ENCODE measurements around the gene MMRN2. TPM values are rescaled to one million over a fixed set of nuclear protein-coding genes. Genes with fewer than 3 reads are reported as not detected.
"Not testable (repeated sequence)": the region's sequence is repeated elsewhere in the genome, so short reads cannot be mapped to it uniquely, and the experiment has no call there.

The MMRN2 gene, protein sequence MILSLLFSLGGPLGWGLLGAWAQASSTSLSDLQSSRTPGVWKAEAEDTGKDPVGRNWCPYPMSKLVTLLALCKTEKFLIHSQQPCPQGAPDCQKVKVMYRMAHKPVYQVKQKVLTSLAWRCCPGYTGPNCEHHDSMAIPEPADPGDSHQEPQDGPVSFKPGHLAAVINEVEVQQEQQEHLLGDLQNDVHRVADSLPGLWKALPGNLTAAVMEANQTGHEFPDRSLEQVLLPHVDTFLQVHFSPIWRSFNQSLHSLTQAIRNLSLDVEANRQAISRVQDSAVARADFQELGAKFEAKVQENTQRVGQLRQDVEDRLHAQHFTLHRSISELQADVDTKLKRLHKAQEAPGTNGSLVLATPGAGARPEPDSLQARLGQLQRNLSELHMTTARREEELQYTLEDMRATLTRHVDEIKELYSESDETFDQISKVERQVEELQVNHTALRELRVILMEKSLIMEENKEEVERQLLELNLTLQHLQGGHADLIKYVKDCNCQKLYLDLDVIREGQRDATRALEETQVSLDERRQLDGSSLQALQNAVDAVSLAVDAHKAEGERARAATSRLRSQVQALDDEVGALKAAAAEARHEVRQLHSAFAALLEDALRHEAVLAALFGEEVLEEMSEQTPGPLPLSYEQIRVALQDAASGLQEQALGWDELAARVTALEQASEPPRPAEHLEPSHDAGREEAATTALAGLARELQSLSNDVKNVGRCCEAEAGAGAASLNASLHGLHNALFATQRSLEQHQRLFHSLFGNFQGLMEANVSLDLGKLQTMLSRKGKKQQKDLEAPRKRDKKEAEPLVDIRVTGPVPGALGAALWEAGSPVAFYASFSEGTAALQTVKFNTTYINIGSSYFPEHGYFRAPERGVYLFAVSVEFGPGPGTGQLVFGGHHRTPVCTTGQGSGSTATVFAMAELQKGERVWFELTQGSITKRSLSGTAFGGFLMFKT
- 20.4 TPM for total RNA-seq

DNA sequence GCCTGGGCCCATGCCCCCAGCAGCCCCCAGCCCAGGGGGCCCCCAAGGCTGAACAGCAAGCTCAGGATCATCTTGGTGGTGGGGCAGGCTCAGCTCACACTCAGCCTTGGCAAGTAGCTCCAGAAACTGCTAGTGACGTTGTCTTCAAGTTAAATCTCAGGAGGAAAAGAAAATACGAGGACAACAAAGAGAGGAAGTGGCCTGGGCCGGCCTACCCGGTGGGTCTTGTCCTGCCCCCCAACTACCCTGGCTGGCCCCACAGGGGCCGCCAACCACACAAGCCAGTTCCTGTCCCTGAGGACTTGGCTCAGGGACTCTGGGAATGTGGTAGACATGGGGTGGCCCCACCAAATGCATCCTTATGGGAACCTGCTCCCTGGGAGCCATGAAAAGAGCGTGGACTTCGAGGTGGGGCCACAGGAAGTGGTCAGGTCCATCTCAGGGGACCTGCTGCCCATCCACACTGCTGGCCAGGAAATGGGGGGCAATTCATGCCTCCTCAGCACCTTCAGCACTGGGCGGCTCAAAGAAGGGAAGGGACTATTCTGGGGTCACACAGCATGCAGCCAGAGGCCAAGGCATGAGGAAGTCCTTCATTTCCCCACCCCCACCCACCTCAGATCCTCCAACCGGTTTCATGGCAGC lies at the start of gene MMRN2:
Gene MMRN2 (minus strand): TSS at position 145 of the 645 bp plus-strand sequence. CDS start 74 bp downstream, at position 71.
- DNase-seq = no peak

DNA sequence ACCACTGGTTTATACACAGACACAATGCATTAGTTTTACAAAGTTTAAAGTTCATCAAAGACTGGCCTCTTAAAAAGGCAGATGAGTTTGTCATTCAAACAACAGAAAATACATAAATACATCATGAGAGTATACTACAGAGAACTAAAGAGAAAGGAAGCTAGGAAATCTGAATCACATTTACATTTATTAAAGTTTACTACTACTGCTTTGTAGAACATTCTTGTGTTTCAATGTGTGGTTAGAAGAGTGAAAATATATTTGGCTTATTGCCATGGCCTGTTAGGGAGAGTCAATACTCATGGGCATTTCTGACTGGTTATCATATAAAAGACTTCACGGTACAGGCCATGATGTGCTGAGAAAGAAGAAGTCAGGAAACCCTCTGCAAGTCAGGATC lies 49.7 kb upstream of the MMRN2 start:
- DNase-seq = not testable (repeated sequence)

DNA sequence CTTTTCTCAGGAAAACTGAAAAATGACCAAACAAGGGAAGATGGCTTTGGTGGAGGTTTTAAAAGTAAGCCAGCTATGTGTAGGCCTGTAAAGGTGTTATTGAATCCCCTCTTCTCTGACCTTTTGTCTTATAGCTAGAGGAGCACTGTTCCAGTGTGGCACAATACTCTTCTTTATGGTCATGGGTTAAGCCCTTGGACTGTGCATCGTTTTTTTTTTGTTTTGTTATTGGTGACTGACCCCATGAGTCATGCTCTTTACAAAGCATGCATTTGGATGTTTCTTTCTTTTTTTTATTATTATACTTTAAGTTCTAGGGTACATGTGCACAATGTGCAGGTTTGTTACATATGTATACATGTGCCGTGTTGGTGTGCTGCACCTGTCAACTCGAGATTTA lies 43.1 kb upstream of the MMRN2 start:
- DNase-seq = no peak

DNA sequence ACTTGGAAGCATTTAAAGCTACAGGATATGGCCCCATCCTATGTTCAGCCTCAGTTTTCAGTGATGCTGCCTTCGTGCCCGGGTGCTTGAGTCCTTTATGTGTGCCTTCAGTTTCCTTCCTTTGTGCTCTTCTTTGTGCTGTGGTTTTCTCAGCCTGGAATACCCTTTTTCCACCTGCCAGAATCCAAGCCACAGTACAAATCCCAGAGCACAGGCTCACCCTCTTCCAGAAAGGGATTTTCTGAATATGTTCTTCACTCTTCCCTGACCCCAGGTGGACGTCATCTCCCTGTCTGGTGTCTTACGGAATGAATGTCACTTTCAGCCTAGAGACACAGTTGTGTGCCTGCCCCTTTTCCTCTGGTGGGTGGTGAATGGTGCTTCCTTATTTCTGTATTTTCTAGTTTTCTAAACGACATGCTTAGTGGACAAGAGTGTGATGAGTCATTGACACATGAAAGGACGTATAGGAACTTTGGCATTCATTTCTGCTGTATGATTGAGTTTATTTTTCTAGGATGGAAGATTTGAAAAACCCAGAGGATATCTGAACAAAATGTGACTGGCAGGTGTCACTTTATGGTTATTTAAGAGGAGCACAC lies 42.5 kb upstream of the MMRN2 start:
- DNase-seq = not testable (repeated sequence)

DNA sequence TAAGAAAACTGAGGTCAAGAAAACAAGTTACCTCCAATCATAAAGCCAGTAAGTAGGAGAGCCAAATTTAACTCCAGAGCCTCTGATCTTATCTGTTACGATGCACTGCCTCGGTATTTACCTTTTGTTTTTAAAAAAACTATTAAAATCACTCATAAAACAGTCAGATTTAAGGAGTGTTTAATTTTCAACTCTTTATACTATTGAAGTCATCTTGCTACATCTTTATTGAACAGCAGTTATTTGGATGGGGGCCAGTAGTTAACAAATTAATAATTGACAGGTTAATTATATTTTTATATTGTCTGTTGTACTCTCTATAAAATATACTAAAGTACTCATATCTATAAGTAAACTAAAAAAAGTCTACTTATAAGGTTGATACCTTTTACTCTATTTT lies 35.5 kb upstream of the MMRN2 start:
- no peak for DNase-seq

DNA sequence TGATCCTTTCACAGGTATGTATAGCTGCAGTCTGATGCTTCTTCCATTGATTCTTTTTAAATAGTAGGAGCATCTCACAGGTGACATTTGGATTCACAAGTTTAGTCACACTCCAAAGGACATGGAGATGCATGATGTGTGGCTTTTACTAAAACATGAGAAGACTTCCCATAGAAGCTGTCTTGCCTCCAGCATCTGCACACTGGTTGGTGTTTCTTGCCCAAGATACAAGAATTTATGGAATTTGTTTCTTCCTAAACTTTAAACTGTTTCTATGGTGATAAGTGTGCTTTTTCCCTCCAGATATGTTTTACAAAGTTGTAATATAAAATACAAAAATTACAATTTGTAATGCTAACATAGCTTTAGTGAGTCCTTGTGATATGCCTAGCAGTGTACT lies 35.0 kb upstream of the MMRN2 start:
- DNase-seq = no peak

DNA sequence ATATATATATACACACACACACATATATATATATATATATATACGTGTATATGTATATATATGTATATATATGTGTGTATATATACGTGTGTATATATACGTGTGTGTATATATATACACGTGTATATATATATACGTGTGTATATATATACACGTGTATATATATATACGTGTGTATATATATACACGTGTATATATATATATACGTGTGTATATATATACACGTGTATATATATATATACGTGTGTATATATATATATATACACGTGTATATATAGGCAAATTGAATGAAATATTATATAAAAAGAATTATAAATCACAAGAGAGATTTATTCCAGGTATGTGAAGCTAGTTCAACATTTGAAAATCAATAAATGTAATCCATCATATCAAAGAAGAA lies 33.9 kb upstream of the MMRN2 start:
- not testable (repeated sequence) for DNase-seq

DNA sequence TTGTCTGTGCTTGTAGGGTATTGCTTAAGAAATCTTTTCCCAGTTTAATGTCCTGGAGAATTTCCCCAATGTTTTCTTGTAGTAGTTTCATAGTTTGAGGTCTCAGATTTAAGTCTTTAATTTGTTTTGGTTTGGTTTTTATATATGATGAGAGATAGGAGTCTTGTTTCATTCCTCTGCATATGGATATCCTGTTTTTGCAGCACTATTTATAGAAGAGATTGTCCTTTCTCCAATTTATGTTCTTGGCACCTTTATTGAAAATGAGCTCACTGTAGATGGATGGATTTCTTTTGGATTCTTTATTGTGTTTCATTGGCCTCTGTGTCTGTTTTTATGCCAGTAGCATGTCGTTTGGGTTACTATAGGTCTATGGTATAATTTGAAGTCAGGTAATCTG lies 31.1 kb upstream of the MMRN2 start:
- no peak for DNase-seq

DNA sequence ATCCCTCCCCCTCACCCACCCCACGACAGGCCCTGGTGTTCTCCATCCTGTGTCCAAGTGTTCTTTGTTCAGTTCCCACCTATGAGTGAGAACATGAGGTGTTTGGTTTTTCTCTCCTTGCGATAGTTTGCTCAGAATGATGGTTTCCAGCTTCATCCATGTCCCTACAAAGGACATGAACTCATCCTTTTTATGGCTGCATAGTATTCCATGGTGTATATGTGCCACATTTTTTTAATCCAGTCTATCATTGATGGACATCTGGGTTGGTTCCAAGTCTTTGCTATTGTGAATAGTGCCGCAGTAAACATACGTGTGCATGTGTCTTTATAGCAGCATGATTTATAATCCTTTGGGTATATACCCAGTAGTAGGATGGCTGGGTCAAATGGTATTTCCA lies 27.1 kb upstream of the MMRN2 start:
- DNase-seq = not testable (repeated sequence)

DNA sequence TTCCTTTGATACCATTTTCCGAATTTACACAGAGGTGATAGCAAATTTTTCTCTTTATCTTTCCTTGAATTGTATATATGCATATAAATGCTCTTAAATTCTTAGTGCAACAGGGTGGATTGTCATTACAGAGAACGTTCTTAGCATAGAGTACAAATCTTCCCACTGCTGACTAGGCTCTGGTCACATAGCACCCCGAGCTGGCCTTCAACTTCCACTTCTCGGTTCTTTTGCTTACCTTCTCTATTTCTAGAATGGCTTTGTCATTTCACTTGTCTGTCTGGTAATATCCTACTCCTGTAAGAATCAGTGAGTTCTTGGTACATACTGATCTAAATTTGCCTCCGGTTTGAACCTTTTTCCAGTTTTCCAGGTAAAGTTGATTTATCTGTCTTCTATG lies 24.3 kb upstream of the MMRN2 start:
- no peak for DNase-seq

DNA sequence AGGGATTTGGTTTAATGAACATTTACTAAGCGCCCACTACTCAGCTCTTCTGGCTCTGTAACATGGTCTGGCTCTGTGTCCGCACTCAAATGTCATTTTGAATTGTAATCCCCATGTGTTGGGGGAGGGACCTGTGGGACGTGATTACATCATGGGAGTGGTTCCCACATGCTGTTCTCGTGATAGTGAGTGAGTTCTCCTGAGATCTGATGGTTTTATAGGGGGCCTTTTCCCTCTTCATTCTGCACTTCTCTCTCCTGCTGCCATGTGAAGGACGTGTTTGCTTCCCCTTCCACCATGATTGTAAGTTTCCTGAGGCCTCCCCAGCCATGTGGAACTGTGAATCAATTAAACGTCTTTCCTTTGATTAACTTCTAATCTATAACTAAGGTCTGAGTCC lies 23.6 kb upstream of the MMRN2 start:
- not testable (repeated sequence) for DNase-seq

DNA sequence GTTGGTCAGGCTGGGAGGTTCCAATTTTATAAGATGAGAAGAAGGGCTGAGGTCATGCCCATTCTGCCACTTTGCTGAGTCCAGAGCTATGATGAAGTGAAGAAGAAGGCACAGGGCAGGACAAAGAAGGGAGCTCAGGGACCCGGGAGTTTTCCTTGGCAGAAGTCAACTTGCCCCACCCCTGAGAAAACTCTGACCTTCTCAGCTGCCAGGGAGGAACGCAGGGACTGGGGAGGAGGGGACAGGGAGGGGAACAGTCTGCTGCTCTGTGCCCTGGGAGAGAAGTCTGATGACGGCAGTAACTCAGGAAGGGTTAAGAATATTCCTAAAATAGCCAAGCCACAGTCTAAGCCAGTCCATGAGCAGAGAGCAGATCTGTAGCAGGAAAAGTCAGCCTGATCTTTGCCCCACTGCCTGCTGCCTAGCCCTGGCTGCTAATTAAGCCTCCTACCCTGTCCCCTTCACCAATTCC lies 22.6 kb upstream of the MMRN2 start:
- no peak for DNase-seq

DNA sequence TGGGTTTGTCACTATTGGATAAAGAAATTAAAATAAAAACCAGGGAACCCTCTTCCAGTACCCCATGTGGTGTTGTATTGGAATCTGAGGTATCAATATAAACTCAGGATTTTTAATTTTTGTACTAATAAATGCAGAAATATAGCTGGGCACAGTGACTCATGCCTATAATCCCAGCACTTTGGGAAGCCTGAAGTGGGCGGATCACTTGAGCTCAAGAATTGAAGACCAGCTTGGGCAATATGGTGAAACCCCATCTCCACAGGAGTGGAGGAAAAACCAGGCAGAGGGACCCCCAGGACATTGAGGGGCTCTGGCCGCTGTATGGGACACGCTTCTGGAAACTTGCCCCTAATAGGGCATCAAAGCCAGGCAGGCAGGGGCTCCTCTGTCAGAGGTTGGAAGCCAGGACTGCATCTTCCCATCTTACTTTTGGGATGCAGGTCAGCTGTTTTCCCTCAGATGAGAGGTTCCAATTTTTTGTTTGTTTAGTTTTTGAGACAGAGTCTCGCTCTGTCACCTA lies 21.9 kb upstream of the MMRN2 start:
- DNase-seq = no peak

DNA sequence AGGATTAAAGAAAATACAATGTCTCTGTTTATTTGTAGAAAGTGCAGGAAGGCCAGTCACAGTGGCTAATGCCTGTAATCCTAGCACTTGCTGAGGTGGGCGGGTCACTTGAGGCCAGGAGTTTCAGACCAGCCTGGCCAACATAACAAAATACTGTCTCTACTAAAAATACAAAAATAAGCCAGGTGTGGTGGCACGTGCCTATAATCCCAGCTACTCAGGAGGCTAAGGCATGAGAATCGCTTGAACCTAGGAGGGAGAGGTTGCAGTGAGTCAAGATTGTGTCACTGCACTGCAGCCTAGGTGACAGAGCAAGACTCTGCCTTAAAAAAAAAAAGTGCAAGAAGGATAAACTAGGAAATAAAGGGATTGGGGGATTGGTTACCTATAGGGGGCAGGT lies 21.0 kb upstream of the MMRN2 start:
- DNase-seq = not testable (repeated sequence)

DNA sequence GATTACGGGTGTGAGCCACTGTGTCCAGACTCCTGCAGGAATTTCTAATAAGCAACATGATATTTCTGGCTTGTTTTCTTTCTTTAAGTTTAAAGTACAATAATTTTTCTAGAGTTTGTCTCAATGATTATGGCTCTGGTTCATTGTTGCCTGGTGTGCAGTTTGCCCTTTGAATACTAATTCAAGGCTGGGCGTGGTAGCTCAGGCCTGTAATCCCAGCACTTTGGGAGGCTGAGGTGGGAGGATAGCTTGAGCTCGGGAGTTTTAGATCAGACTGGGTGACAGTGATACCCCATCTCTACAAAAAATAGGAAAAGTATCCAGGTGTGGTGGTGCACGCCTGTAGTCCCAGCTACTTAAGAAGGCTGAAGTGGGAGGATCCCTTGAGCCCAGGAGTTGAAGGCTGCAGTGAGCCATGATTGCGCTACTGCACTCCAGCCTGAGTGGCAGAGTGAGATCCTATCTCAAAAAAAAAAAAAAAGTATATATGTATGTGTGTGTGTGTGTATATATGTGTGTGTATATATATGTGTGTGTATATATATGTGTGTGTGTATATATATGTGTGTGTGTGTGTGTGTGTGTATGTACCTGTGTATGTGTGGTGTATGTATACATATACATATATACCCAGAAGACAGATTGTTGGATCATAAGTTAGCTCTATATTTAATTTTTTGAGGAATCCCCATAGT lies 19.1 kb upstream of the MMRN2 start:
- DNase-seq = no peak

DNA sequence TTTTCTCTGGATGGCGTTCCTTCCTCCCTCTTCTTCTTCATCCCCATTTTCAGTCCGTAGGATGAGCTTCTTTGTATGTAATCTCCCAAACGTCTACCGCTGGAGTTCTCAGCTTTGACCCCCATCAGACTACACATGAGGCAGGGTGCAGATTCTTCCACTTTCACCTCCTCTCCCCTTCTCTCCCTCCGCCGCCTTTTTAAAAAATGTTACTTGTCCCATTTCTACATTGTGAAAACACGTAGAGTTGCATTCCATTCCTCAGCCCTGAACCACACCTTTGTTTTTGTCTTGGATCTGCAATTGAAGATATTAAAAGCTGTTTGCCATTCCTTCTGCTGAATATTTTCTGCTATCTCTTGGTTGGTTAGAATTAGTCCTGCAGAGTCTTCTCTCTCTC lies 17.1 kb upstream of the MMRN2 start:
- no peak for DNase-seq

DNA sequence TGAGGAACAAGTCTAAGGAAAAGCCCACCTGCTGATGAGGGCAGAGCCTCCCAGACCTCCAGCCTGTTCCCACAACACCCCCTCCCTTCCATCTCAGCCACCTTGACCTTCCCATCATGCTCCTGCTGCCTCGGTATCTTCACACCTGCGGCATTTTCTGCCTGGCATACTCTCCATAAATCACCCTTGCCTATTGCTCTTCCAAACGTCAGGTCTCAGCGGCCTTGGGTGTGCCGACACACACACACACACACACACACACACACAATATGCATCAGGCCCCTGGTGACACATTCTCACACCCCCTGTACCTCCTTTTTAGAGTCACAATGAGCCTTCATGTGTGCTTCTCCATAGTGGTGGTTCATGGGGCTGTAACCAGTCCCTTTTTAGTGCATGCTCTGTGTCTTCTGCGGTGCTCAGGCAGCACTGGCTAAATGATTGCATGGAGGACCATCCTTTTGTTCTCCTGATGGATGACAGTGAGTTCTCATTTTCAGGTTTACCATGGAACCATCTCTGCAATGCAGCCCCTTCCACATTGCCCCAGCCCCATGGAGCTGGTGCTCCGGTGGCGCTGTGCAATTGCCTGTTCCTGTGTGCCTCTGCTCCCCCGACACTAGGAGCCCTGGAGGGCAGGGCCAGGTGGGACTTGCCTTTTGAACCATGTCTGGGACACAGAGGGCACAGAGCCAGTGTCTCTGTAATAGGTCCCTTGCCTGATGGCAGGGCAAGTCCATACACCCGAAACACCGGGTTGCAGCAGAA lies 15.4 kb upstream of the MMRN2 start:
- DNase-seq = no peak

DNA sequence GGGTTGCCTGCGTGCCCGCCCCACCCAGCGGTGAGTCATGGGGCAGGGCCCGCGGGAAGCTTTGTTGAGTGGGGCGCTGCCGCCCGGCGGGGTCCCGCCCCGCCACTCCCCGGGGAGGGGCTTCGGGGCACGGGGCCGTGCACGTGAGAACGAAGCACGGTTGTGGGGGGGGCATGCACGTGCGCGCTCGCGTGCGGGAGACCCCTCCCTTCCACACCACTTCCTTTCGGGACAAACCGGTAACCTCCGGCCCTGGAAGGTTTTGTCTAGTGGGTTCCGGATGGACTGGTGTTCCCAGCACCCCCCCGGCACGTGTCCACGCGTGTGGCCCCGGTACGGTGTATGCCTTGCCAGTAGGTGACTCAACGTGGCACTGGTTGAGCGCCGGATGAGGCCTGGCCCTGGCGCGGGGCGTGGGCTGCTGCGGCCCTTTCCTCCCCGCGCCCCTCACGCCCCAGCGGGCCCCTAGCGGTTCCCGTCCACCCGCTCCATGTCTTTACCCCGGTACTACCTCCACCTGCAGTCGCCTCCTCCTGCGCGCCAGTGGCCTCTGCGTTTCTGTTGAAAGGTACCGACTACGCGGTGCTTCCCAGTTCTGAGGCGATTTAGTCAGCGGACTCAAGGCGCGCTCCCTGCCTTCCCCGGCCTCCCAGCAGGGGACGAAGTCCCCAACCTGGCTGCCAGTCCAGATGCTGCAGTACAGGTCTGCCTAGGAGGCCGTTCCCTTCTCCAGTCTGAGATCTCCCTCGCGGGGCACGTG lies 14.0 kb upstream of the MMRN2 start:
- peak; percentile 81 for DNase-seq

DNA sequence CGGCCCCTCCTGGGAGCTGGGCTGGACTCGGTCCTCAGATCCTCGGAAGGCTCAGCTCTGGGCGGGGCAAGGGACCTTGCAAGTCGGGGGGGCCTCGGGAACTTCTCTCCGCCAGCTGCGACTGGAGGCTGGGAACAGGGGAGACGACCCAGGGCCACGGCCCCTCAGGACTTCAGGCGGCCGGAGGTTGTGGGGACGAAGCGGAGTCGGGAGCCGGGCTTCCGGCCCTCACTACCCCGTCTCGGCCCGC lies 13.5 kb upstream of the MMRN2 start:
- peak; percentile 81 for DNase-seq

Measured in skin of body (tissue), 2 donors.